ENCODE measurements around the gene ANO1.

GRCh38 chr11:70129051-70129592, 51.0 kb downstream of the ANO1 start:
- no peak for TF ChIP-seq CTCF (IDR thresholded peaks at IDR 0.05)
- no peak for TF ChIP-seq POLR2A (IDR thresholded peaks at IDR 0.05)
